HG02588 (cell line): ENCODE data around the gene PARD6A.

Experiments
- ATAC-seq: cut with Tn5 transposase; IDR thresholded peaks from one replicate; pipeline ENCODE4 v1.9.1; 2021; ENCODE audit warnings: mild to moderate bottlenecking, moderate library complexity; ENCODE audit not compliant: unreplicated experiment

The PARD6A gene

DNA sequence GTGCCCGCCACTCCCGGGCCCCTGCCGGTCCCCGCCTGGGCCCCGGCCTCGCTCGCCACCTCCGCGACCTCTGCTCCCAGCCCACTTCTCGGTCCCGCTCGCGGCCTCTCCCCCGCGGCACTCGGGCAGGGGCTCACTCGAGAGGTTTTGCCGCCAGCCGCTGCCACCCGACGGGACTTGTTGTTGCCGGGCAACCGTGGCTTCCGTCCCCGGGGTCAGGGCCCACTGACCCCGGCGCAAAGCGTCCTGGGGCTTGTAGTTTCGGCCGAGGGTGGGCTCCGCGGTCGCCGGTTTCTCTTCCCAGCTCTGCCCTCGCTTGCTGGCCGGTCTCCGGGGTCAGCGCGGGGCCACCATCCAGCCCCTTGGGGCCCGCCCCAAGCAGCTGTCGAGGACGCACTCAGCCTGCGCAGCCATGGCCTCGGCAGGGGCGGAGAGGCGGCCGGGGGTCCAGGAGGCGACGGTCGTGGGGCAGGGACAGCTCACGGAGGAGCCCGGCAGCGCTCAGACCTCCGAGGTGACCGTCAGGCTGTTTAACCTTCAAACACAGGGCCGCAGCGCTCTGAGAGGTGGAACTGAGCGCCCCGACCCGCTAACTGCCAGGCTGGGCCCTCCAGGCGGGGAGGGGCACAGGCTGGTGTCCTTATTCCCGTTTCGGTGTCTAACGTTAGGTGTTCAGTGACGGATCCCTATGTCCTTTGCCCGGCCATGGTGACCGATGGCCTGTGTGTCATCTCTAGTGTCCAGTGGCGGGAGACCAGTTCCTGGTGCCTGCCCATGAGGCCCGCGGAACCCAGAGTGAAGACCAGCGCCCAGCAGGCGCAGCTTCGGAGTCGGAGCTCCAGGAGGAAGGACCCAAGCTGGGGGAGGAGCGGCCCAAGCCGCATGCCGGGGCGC, 6.0 kb downstream of the PARD6A start, which contains the start of the genes C16orf86 and ENKD1:
Gene C16orf86, plus strand, starts transcription at position 256 of the 894 bp plus-strand sequence. Its CDS starts 157 bp downstream, at position 413.
Gene ENKD1, minus strand, starts transcription at position 192 of the 894 bp plus-strand sequence. CDS start 308 bp downstream, outside the sequence.
- peak; percentile 64 for ATAC-seq

DNA sequence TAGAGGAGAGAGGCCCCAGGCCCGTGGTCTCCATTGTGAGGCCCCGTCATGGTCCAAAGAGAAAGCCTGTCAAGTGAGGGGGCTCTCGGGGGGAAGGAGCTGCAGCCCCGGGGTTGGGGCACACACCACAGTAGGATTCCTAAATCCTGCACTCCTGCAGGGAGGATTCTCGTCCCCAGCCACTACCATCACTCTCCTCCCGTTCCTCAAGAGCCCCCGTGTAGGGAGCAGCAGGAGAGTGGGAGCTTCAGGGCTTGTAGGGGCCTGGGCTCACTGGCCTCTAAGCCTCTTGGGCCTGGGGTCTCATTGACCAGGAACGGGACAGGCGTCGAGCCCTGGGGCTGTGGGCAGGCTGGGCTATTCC, 6.7 kb downstream of the PARD6A start:
- no peak for ATAC-seq

DNA sequence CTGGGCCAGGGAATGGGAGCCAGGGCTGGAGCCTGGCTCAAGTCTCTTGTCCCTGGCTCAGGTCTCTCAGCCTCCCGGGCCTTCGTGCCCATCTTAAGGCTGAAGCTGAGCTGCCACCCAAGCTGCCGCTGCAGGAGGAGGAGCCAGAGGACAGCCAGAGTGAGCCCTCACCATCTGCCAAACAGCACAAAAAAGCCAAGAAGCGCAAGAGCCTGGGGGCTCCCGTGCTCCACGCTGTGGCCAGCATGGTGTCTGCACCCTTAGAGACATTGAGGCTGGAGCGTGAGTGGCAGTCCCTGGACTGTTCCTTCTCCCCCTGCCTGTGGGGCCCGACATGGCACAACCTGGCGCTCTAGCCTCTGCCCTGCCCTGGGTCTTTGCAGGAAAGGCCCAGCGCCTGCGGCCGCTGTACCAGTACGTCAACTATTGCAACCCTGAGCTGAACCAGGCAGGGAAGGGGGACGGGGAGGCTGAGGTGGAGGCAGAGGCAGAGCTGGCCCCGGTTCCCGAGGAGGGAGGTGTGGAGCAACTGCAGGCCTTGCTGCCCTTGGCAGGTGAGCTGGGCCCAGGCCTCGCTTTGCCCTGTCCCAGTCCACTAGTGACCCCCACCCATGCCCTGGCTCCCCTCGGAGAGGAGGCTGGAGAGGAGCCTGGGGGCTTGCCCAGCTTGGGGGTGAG, 7.2 kb downstream of the PARD6A start:
- ATAC-seq, result peak; percentile 59

DNA sequence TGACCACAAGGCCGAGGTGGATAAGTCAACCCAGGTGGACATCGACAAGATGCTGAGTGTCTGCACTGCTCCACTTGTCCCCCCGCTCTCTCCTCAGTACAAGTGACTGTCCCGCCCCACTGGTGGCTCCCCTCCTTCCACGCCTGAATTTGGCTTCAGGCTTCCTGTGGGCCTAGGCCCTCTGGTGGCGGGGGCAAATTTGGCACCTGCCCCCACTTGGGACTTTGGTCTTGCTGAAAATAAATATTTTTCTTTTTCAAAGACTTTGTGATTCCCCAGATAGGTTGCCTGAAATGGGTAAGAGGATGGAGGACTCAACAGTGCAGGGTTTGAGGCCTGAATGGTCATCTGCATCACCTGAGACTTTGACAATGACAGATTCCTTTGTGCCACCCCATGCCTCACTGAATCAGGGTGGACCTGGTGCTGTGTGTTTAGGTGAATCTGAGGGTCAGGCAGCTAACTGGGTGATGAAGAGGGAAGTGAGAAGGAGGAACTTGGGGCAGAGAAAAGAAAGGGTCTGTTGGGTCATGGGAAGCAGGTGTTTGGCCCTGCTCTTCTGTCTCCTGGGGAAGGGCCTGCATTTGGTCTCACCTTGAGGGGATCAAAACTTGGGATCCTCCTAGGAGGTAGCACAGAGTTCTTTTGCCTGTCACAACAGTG, 7.9 kb downstream of the PARD6A start:
- no peak for ATAC-seq

DNA sequence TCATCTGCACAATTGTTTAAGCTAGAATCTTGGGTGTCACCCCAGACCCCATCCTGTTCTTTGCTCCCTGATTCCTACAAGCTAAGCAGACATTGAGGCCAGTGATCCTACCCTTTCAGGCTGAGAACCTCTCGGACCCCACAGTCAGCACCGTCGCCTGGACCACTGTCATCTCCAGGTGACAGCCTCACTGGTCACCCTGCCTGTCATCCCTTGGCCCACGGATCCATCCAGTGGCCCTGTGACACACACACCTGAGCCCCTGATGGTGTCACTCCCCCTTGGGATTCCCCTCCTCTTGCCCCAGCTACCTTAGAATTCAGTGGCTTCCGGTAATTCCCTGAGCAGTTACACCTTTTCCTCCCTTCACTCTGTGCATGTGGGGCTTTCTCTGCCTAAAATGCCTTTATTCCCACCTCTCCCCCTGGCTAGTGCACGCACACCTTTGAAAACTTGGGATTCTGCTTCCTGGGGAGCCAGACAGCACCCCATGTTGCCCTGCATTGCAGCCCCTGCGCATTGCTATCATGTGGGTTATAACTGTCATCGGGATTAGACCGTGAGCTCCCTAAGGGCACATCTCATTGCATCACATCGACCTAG, 8.8 kb downstream of the PARD6A start:
- ATAC-seq, result no peak

DNA sequence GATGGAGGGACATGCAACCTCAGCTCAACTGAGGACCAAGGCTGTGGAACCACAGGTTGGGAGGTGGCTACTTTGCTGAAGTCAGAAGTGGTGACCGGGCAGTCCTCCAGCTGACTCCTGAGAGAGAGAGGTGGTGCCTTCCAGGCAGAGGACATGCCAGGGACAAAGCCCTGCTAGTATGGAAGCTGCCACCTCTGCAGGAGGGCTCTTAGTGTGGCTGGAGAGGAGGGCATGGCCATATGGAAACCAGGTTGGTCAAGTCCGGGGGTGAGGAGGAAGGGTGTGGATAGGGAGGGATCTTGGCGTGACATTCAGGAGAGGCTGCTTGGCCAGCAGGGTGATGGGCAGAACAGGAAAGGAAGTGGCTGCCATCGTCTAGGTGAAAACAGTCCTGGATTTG, 11.5 kb downstream of the PARD6A start:
- no peak for ATAC-seq

DNA sequence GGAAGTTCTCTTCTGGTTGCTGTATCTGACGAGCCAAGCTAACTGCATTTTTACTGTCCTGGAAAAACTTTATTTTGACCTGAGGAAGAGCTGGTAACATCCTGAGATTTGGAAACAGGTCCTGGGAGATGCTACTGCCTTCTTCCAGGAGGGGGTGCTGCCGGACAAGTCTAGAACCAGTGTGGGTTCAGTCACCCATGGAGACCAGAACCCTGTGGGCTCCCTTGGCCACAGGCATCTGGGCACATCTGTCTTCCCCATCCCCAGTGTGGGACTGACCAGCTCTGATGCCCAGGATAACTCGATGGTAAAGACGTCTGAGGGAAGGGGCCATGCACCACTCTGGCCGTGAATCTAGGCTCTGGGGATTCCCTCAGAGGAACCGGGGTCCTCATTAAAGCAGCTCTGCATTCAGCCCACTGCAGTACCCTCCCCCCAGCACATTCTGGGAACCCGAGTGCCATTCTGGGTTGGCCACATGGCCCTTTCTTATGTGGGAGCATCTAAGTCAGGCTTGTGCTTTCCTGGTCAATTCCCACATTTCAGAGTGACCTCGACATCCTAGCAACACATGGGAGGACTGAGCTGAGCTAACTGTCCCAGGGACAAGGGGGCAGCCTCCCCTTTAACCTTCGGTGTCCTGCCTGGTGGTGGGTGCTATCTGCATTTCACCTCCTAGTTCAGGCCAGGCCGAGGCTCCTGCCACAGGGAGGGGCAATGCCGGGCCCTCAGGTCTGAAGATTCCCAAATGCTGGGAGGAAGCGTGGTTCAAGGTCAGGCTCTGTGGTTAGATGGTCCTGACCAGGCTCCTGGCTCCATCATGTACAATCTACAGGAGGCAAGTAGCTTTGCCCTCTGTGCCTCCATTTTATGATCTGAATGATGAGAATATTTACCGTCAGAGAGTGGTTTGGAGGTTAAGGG, 12.2 kb downstream of the PARD6A start:
- ATAC-seq, result no peak

DNA sequence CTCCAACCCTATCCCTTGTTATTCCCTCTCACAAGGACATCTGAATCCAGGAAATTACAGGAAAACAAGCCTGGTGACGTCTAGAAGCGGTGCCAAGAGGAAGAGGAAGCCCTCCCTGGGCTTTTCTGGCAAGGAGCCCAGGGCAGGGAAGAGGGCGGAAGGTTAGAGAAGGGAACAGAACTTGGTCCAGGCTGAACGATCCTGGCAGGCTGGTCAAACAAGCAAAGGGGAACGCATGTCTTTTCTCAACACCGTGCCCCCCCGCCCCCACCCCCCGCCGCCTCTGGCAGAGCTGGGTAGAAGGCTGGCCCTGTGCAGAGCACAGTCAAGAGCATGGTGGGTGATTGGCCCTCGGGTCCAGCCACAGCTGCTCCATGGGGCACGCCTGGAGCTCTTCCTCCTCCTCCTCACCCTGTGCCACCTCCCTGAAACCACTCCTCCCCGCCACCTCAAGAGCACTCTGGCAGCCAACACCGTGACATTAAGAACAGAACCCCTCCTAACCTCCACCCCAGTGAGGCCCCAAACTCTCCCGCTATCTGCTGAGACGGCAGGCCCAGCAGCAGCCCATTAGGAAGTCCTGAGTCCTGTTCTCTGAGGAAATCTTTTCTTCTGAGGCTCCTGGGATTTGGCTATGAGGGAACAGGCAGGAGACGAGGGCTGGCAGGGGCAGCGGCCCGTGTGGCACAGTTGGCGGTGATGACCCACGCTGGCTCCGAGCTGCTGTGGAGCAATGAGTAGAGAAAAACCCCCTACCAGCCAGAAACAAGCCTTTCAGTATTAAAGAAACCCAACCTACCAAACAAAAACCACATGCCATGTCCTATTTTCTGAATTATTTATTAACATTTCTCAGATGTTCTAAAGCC, 13.2 kb downstream of the PARD6A start:
- no peak for ATAC-seq

DNA sequence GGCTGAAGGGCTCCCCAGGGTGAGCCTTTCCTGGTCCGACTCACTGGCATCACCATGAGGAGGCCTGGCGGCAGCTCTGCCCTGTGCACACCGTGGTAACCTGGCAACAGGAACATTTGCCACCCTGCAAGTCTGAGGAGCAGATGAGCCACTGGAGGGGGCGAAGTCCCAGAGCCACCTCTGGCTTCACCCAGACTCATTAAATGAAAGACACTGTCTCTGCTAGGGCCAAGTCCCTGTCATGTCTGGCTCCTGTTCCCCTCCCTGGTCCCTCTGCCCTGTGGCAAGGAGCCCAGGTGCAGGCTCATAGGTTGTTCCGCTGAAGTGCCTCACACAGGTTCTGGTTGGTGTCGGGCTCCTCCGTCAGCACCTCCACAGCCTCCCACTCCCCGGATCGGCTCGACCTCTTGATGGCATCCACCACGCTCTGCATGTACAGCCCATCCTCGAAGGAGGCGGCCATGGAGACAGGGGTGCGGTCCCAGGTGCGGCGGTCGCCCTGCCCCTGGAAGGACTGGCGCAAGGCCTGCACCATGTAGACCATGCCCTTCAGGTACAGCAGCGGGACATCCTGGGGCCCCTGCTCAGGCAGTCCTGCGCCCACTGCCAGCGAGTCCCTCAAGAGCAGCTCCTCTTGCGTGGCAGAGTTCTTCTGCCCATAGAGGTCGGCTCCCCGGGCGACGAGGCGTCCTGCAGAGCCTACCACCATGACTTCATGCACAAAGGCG, 14.3 kb downstream of the PARD6A start:
- no peak for ATAC-seq

DNA sequence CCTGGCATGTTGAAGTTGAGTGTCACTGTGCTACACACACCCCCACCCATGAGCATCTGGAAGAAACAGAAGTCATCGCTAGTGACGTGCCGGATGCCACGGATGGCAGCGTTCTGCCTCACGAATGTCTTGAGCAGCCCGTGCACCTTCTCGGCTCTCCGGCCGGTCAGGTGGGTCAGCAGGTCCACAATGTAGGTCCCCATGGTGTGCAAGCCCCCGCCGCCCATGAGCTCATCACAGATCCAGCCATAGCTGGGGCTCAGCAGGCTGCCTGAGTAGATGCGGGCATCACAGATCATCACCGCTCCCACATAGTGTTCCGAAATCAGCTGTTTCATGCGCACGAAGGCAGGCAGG, 14.8 kb downstream of the PARD6A start:
- ATAC-seq, result no peak

DNA sequence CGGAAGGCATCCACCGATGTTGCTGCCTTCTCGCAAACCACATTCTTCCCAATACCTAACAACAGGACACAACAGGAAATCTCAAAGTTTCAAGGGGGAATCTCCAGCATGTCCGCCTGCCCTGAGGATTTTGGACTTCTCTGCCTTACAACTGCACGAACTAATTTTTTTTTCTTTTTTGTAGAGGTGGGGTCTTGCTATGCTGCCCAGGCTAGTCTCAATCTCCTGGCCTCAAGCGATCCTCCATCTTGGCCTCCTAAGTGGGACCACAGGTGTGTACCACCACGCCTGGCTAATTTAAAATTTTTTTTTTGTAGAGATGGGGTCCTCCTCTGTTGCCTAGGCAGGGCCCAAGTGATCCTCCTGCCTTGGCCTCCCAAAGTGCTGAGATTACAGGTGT, 15.2 kb downstream of the PARD6A start:
- ATAC-seq, result no peak

DNA sequence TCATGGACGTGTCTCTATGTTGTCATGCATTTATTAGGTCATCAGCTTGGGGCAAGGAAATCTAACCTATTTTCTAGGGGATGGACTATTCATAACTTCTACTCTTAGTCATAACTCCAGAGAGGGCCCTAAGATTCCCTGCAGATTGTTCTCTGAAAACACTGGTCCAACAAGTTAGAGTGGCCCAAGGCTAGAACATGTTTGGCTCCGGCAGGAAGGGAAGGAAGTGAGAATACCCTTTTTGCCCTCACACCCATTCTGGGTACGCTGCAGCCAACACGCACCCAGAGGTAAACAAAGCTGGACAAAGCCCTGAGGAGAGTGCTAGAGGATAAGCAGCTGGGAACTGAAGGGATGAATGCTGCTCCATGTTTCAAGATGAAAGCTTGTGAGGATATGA, 15.8 kb downstream of the PARD6A start:
- no peak for ATAC-seq

DNA sequence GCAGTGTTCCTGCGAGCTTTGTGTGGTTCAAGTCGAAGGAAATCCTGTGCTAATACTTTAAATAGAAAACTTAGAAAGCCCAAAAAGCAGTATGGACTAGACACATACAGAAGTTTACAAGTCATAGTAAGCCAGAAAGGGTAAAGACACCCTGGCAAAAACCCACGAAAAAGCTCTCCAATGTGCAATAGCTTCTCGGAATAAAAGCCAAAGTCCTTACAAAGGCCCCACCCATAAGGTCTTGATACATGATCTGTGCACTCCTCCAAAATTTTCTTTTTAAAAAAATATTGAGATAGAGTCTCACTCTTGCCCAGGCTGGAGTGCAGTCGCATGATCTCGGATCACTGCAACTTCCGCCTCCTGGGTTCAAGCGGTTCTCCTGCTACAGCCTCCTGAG, 16.2 kb downstream of the PARD6A start:
- no peak for ATAC-seq

DNA sequence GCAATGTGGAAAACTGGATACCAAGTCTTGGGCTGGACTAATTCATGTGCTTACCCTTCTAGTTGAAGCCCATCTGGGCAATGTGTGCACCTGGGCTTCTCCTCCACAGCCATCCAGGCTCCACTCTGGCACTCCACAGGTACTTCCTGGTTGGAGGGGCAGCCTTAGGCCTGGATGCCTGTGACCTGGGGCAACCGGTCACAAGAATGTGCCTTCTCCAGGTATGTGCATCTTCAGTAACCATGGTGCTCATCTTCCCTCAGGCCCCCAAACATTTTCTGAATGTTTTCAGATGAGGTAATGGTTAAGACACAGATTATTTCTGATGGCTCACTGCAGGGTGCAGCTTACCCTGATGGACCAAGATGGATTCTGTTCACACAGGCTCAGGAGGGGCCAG, 17.0 kb downstream of the PARD6A start:
- no peak for ATAC-seq

DNA sequence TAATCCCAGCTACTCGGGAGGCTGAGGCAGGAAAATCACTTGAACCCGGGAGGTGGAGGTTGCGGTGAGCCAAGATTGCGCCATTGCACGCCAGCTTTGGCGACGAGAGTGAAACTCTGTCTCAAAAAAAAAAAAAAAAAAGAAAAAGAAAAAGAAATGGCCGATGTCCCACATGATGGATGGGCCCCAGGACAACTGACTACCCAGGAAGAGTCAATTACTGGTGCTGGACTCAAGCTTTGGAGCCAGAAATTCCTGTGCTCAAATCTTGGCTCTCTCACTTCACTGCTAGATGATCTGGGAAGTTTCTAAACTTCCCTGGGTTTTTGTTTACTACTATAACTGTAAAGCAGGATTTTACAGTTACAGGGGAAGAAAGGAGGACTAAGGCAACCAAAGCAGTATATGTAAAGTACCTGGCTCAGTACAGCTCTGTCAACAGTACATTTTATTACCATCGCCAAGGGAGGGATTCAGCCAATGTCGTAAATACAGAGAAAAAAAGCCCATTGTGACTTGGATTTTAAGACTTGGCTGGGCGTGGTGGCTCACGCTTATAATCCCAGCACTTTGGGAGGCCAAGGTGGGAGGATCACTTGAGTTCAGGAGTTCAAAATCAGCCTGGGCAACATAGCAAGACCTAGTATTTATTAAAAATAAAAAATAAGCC, 17.7 kb downstream of the PARD6A start:
- ATAC-seq, result no peak

DNA sequence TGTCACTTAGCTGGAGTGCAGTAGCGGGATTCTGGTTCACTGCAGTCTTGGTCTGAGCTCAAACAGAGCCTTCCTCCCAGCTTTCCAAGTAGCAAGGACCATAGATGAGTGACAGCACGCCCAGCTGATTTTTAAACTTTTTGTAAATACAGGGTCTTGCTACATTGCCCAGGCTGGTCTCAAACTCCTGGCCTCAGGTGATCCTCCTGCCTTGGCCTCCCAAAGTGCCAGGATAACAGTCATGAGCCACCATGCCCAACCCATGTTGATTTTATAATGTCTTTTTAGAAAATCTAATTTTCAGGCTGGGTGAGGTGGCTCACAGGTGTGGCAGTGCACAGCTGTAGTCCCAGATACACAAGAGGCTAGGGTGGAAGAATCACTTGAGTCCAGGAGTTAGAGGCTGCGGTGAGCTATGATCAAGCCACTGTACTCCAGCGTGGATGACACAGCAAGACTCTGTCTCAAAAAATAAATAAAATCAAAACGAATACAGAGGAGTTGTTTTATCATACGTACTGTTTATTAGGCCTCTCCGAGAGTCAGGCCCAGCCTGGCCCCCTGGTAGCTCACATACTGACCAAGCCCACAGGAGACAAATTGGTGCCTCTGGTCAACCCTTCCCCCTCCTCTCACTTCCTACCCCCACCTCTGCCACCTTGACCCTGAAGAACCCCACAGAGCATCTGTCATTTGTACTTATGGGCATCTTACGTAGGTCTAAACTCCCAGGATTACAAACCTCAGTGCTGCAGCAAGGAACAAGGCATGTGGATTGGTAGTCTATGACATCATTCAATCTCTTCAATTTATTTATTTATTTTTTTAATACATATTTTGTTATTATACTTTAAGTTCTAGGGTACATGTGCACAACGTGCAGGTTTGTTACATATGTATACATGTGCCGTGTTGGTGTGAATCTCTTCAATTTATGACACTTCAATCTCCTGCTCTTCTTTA, 19.5 kb downstream of the PARD6A start:
- no peak for ATAC-seq

DNA sequence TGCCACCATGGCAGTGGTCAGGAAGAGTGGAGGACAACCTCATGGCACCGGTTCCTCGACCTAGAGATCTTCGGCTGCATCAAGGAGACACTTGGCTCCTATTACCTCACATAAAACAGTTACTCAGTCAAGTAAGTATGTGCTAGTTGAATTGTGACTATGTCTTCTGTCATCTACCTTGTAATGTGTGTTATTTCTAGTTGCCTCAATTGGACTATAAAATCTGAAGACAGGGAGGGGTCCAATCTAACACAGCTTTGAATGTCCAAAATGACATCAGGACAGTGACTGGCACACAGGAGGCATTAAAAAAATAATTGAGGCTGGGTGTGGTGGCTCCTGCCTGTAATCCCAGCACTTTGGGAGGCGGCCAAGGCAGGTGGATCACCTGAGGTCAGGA, 23.0 kb downstream of the PARD6A start:
- ATAC-seq, result no peak
